ENCODE results near the gene POU2F2.
"Not testable (repeated sequence)": the region's sequence is repeated elsewhere in the genome, so short reads cannot be mapped to it uniquely, and the experiment has no call there.

POU2F2 gene

DNA sequence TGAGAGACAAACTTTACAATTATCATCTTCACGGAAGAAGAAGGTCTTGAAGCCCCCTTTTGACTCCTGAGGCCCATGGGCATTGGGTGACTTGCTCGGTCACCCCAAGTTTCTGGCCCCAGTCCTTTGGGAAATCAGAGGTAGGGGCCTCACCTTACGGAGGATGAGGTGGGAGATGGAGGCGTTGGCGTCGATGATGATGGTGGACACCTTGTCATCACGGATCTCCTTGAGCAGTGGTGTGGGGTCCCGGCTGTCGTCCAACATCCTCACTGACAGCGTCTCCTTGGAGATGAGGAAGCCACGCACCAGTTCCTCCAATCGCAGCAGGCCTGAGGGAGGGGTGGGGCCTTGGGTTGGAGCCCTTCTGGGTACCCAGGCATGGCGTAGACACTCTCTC, 73.0 kb downstream of the POU2F2 start:
- no peak for DNase-seq (ENCODE audit: low read depth in 2 of 2)

DNA sequence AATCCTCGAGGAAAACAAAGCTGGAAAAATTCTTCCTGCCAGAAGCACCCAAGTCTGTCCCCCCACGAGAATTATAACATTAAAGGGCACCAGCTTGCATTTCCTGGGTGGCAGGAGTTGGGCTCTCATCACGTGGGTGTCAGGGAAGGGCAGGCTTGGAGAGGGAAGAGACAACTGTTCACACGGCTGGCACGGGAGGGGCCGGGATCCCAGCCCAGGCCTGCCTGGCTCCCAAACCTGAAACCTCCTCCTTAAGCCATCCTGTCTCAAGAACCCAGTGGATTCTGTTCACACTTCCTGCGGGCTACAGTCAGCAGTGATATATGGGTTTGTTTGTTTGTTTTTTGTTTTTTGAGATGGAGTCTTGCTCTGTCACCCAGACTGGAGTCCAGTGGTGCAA, 74.4 kb downstream of the POU2F2 start:
- DNase-seq (ENCODE audit: low read depth in 2 of 2) = no peak

DNA sequence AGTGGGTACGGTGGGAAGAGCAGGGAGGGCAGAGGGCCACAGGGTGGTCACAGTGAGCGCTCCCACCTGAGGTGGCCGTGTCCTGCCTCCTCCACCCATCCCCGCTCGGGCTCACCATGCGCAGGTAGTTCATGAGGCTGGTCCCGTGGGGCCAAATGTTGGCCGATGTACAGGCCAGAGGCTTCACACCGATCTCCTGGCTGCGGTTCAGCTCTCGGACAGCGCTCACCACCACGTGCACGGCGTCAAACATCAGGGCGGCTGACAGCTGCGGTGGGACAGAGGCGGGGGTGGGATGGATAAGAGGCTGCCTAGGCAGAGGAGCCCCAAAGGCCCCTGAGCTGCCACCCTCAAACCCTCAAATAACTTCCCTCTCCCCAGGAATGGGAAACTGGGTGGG, 78.0 kb downstream of the POU2F2 start:
- no peak for DNase-seq (ENCODE audit: low read depth in 2 of 2)

DNA sequence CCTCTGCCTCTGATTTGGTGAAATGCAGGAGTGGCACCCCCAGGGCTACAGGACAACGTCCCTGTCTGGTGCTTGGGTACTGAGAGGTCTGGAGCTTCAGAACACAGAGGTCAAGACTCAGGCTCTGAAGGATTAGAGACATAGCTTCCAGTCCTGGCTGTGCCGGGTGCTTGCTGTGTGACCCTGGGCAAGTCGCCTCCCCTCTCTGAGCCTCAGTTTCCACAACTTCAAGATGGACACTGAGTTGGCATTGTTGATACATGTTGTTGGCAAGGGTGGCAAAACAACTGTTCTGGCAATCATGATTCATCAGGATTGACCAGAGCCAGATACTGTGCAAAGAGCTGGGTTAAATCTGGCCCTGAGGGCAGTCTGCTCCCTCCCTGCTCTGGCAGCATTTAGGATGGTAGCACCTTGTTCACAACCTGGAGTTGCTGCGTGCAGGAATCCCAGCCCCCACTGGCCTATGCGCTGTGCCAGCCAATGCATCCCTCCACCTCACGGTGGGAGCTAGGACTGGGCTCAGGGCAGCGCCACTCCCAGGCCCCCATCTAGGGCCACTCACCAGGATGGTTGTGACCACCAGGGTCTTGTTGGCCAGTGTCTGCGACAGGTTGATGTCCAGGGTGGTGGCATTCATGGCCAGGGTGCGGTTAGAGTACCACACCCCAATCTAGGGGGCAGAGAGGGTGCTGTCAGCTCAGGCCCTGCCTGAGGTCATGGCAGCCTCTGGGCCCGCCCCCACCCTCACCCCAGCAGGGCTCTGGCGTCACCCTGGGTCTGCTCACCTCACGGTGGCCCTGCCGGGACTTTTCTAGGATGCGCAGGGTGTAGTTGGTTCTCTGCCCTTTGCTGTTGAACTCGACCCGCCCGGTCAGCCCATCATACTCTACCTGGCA, 79.0 kb downstream of the POU2F2 start:
- DNase-seq (ENCODE audit: low read depth in 2 of 2) = no peak

DNA sequence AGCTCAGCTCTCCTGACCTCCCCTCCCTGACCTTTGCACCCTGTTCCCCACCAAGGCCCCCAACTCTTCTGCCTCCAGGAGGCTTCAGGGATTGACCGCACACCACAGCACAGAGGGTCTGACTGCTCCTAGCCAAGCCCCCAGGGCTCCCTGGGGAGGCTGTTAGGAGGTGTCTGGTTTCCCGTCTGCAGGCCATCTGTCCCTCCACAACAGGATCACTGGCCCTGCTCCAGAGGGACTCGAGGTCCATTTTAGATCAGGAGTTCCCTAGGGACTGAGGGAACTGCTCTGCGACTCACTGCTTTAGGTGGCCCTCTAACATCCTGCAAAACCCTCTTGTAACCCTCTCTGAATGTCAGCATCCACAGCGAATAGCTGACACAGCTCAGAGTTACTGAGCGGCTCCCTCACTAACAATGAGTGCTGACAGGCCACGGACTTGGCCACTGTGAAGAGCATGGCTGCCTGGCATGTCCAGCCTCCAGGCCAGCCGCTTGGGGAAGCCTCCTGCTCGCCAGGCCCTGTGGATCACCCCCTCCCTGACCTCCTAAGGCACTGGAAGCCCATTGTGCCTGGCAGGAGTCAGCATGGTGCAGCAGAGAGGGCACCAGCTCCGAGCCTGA, 79.9 kb downstream of the POU2F2 start:
- DNase-seq (ENCODE audit: low read depth in 2 of 2) = no peak

DNA sequence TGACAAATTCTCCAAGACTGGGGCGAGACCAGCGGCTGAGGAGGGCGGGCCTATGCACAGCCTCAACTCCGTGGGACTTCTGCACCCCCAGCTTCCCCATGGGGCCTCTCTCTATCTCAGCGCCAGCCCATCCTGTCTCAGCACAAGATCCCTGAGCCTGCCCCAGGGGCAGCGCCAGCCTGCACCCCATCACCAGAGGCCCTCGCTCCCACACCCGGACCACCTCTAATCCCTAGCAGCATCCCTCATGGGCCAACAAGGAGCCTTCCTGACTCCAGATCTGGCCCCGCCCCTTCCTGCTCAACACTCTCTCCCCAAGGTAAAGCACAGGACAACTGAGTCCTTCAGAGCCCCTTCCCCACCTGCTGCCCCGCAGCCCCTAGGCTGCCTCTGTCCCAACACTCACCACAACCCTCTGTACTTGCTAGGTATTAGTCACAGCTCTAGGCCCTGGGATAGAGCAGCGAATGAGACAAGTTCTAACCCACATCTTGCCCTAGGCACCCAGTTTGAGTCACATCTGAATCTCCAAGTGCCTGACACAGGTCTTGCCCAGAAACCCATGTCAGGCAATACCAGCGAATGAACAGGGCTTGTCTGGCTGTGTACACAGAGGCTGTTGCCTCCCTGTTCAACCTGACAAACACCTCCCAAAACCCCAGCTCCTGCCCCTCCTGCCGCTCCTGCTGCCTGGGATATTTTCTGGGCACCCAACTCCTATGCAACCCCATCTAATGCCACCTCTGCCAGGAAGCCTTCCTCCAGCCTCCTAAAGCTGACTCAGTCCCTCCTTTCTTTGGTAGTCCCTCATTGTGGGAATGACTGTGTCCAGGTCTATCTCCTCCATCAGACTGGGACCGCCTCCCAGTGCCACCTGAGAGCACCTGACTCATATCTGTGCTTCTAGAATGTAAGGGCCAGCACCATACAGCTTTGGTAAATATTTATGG, 80.8 kb downstream of the POU2F2 start:
- no peak for DNase-seq (ENCODE audit: low read depth in 2 of 2)

DNA sequence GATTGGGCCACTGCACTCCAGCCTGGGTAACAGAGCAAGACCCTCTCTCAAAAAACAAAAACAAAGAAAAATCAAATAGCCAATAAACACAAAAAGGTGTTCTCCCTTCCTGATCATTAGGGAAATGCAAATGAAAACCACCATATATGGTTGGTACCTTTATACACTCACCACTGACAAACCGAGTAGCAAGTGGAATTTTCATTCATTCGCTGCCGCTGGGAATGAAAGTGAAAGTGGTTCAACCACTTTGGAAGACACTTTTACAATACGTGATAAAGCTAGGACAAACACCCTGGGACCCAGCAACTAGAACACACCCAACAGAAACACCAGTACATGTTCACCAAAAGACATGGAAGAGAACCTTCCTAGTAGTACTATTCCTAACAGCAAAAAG, 83.3 kb downstream of the POU2F2 start:
- DNase-seq (ENCODE audit: low read depth in 2 of 2) = no peak

DNA sequence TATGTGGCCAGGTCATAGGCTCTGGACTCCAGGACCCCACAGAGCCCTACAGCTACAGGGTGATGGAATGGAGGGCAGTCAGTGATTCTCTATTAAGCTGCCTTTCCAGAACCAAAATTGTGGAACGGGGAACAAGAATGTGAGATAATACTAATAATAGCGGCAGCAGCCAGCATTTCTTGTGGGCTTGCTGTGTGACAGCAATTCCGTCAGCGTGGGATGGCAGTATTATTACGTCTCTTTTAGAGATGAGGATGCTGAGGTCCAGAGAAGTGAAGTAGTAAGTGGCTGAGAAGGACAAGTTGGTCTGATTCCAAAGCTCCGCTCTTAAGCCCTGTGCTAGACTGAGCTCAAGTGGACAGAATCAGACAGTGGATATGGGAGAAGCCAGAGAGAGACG, 86.7 kb downstream of the POU2F2 start:
- no peak for DNase-seq (ENCODE audit: low read depth in 2 of 2)

DNA sequence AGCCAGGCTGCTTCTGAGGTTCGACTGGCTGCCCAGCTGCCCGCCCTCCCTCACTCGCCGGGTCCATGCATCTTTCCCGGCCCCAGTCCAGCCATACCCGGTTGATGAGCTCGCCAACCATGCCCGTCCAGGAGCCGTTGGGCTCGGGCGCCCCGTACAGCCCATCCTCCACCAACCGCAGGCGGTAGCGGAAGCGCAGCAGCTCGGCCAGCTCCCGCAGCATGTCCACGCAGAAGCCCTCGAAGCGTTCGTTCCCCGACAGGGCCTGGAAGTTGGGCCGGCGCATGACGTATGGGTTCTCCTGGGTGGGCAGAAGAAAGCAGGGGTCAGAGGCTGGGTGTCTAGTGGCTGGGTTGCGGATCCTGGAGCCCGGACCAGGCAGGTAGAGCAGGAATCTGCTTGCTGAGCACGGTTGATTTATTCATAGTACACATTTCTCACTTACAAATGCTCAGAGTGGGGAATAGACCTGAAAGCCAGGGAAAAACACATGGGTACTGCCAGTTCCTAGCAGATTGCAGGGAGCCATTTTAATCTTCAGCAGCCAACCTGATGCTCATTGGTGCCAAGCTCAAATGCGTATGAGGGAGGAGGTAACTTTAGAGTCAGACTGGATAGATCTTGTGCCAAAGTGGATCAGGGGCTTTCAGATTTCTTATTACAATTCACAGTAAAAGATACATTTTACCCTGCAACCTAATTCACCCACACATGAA, 89.6 kb downstream of the POU2F2 start:
- no peak for DNase-seq (ENCODE audit: low read depth in 2 of 2)

DNA sequence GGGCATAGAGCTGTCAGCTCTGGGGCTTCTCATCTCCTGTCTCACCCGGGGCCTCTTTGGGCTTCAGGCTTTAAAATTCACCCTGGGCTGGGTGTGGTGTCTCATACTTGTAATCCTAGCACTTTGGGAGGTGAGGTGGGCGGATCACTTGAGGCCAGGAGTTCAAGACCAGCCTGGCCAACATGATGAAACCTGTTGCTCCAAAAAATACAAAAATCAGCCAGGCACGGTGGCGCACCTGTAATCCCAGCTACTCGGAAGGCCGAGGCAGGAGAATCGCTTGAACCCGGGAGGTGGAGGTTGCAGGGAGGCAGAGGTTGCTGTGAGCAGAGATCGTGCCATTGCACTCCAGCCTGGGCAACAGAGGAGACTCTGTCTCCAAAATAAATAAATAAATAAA, 91.8 kb downstream of the POU2F2 start:
- not testable (repeated sequence) for DNase-seq (ENCODE audit: low read depth in 2 of 2)

DNA sequence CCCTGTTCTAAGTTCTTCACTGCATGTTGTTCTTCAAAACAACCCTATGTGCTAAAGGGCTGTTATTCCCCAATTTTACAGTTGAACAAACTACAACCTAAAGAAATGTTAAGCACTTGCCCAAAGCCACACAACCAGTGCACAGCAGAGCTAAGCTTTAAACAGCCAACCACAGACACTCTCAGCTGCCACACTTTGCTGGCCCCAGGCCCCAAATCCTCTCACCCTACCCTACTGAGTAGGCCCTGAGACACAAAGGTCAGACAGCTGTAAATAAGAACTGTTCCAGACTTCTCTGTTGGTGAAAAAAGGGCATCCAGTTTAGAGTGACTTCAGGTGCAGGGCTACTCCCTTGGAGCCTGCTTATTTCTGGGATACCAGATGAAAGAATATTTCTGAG, 92.2 kb downstream of the POU2F2 start:
- DNase-seq (ENCODE audit: low read depth in 2 of 2) = no peak

DNA sequence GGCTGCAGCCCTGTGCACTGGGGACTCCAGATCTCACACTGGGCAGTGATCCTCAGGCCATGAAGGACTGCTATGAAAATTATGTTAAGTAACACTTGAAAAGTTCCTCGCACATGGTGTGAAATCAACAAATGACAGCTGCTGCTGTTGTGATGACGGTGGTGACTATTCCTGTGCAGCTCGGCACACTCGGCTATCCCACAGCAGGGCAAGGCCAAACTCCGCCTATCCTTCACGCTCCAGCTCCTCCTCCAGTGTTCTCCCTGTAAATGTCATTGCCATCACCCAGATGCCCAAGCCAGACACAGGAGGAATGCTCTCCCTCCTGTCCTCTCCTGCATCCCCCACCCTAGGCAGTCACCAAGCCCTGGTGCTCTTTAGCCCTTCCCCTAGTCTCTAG, 93.6 kb downstream of the POU2F2 start:
- no peak for DNase-seq (ENCODE audit: low read depth in 2 of 2)

DNA sequence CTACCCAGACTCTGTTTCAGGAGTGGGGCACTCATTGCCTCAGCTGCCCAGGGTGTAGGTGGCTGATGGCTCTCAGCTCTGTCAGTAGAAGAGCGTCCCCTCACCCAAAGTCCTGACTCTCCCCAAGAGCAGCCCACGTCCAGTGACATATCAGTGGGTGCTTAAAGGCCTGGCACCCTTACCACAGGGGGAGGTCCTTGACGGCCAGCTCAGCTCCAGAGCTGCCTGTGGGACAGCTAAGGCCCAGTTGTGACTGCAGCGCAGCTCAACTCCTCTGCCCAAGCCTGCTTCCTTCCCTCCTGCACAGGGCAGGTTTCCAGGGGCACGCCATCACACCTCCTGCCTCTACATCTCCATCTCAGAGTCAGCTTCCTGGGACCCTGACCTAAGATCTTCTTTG, 94.6 kb downstream of the POU2F2 start:
- no peak for DNase-seq (ENCODE audit: low read depth in 2 of 2)
